Measurements from ENCODE around the gene AFF4.
"Not testable (repeated sequence)": the region's sequence is repeated elsewhere in the genome, so short reads cannot be mapped to it uniquely, and the experiment has no call there.

The AFF4 gene

DNA sequence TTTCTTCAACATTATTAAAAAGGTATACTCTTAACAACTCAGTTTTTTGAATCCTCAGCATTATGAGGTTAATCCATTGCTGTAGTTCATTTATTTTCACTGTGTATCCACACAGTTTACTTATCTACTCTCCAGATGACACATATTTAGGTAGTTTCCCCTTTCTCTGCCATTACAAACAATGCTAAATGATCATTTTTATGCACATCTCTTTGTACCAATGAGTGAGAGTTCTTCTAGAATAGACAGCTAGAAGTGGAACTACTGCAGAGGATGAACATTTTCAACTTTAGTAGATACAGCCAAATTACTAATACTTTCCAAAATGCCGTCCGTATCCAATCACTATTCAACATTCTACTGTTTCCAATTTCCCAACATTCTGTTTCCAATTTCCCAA lies 11.5 kb downstream of the AFF4 start:
- no peak for DNase-seq

- DNase-seq: no peak
Observed at GRCh38 chr5:132949136-132949535, 14.3 kb downstream of the AFF4 start.

DNA sequence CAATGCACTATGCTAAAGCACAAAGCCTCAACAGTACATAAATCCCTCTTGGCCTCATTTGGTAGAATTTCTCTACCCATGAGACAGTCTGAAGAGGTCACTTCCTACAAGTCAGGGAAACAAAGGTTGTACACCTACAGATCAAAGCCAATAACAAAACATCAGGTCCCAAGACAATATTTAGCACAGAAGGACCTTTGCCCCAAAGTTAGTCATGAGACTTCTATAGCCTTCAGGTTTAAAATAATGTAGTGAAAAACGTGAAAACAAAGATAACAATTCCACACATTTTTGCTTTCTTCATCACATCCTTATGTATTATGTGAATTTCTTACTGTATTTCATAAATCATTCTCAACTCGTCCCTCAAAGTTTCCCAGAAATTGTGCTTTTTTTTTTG lies 15.8 kb downstream of the AFF4 start:
- DNase-seq: no peak

- DNase-seq: not testable (repeated sequence)
Observed at GRCh38 chr5:132945315-132945714, 18.1 kb downstream of the AFF4 start.

DNA sequence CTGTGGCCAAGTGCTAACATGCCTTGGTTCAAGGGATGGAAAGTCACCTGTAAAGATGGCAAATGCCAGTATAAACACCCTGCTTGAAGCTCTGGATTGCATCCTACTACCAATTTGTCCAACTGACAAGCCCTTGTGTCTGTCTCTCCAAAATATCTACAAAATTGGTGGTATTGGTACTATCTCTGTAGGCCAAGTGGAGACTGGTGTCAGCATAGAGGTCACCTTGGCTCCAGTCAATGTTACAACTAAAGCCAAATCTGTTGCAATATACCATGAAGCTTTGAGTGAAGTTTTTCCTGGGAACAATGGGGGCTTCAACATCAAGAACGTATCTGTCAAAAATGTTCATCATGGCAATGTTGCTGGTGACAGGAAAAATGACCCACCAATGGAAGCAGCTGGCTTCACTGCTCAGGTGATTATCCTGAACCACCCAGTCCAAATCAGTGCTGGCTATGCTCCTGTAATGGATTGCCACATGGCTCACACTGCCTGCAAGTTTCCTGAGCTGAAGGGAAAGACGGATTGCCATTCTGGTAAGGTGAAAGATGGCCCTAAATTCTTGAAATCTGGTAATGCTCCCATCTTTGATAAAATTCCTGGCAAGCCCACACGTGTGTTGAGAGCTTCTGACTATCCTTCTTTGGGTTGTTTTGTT lies 19.9 kb downstream of the AFF4 start:
- DNase-seq: no peak

- no peak for DNase-seq
Observed at GRCh38 chr5:132941331-132941730, 22.1 kb downstream of the AFF4 start.

- no peak for DNase-seq
Observed at GRCh38 chr5:132928062-132928407, 35.4 kb downstream of the AFF4 start.

DNA sequence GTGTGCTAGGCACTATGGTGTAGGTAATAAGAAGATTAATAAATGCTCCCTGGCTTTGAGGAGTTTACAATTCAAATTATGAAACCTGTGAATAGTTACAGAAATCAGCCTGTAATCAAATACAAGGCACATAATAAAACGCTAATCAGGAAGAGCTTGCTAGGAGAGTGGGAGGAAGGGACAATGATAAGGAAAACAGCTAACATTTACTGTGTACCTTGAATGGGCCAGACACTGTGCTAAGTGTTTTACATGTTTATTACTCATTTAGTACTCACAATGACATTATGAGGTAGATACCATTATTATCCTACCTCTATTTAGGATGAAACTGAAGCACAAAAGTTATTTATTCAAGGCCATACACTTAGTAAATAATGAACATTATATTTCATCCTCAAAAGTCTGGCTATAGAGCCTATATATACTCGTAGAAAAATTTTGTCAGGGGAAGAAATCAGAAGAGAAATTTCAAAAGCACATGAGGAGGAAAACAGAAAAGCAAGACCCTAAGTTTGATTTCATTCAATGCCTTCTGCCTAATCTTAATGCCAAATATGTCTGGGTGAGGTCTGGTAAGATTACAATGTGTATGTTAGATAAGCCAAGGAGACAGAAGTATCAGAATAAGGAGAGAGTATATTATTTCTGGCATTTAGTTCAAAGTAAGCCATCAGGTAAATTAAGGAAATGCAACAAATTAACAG lies 35.9 kb downstream of the AFF4 start:
- DNase-seq: no peak

DNA sequence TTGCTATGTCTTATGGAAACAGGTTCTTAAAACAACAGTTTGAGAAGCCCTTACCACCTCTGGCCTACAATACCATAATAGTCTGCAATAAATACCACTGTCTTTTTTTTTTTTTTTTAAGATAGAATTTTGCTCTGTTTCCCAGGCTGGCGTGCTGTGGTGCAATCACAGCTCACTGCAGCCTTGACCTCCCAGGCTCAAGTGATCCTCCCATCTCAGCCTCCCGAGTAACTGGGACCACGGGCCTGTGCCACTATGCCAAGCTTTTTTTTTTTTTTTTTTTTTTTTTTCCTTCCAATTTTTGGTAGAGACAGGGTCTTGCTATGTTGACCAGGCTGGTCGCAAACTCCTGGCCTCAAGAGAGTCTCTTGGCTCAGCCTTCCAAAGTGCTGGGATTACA lies 37.0 kb downstream of the AFF4 start:
- DNase-seq: no peak

- DNase-seq: no peak
Observed at GRCh38 chr5:132916086-132916485, 47.3 kb downstream of the AFF4 start.

GRCh38 chr5:132915681-132916080 lies 47.8 kb downstream of the AFF4 start:
- no peak for DNase-seq

GRCh38 chr5:132909702-132910101 lies 53.7 kb downstream of the AFF4 start:
- DNase-seq: no peak

- no peak for DNase-seq
Observed at GRCh38 chr5:132907161-132907560, 56.3 kb downstream of the AFF4 start.

- DNase-seq: no peak
Observed at GRCh38 chr5:132905938-132906337, 57.5 kb downstream of the AFF4 start.

DNA sequence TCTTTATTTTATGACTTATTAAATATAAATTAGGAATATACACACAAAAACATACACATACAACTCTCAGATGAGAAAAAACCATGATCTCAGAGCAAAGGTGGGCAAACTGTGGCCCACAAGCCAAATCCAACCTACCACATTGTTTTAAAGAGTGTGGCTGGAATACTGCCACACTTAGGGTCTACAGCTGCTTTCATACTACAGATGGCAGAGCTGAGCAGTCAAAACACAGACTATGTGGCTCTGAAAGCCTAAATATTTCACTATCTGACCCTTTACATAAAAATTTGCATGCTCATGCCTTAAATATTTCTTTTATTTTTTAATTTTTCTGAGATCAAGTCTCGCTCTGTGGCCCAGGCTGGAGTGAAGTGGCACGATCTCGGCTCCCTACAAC lies 61.7 kb downstream of the AFF4 start:
- no peak for DNase-seq

- DNase-seq: no peak
Observed at GRCh38 chr5:132901036-132901435, 62.4 kb downstream of the AFF4 start.

GRCh38 chr5:132898094-132898493 lies 65.3 kb downstream of the AFF4 start:
- DNase-seq: no peak

DNA sequence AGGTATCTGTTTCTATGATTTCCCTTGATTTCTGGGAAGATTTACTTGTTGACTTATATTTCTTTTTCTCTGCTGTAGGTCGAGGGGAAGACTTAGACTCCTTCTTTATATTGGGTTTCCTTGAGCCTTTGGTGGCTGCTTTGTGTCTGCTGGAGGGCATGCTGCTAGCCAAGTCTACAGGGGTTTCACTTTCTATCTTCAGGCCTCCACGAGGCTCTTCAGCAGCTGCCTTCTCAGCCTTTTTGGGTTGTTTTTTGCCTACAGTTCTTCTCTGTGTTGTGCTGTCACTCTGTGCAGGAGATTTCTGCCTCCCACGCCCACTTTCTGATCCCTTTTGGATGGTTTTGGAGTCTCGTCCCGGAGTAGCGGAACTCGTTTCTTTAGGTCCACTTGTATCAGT lies 66.7 kb downstream of the AFF4 start:
- no peak for DNase-seq

- DNase-seq: no peak
Observed at GRCh38 chr5:132895719-132896305, 67.6 kb downstream of the AFF4 start.

- no peak for DNase-seq
Observed at GRCh38 chr5:132890817-132891216, 72.6 kb downstream of the AFF4 start.

DNA sequence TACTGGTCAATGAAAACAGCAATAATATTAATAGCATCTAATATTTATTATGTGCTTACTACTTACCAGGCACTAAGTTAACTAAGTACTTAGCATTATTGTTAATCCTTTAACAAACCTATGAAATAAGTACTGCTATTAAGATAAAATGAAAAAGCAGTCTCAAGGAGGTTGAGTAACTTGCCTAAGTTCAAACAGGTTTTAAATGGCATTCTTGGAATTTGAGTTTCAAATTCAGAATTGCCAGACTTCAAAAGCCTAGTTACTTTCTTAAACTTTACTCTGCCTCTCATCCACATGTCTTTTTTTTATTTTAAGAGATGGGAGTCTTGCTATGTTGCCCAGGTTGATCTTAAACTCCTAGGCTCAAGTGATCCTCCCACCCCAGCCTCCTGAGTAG lies 73.9 kb downstream of the AFF4 start:
- no peak for DNase-seq

- DNase-seq: no peak
Observed at GRCh38 chr5:132887283-132887682, 76.2 kb downstream of the AFF4 start.

DNA sequence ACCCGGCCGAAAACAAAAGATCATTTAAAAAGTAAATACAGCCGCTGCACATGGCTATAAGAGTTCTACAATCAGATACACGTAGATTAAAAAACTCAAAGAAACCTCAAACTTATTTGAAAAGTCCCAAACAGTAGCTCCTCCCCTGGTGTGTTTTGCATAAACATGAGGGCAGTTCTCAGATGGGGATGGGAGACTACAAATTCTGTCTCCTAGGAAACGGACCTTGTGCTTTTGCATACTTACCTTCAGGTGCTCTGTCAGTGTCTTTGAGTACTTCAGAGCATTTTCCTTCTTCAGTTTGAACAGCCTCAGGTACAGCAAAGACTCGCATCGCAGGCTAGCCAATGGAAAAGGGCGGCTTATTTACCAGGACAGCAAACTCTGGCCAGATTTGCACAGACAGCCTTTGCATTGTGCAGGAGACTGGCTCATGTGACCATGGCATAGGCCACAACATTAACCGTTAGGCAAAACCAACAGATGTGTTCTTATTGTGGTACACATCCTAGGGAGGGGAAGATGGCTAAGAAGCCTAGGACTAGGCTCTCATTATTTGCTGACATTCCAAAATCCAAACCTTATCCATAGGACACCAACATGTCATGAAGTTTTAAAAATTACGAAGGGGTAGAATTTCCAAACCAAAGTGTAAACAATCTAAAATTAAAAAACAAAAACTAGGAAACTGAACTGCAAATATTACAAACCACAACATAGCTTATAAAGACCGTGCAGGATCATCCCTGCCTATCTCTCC lies 77.2 kb downstream of the AFF4 start:
- DNase-seq: no peak

- DNase-seq: no peak
Observed at GRCh38 chr5:132884548-132884947, 78.9 kb downstream of the AFF4 start.

Measured in stimulated activated CD4-positive, alpha-beta T cell treated with anti-CD3 and anti-CD28 coated beads, Interleukin-4, amount 100 ng/mL, for 24 hours (primary cell).